Thyroid gland (tissue), 4 donors: Measurements from ENCODE around the gene FGF10.

Experiments
- POLR2A ChIP-seq, 2 donors: fragments of 450-650 bp; IDR thresholded peaks; one replicate each; pipeline ENCODE4 v1.6.1; 2017; ENCODE audit warnings: antibody characterized with exemption in 2 of 2, mild to moderate bottlenecking in 2 of 2, moderate library complexity in 1 of 2
- TF ChIP-seq, protein P1 (sequence below), 6 experiments: fragments of 200-600 bp in 3 of 6; fragments of 450-650 bp in 3 of 6; sonication (generic) in 3 of 6; IDR thresholded peaks; one replicate each; pipeline ENCODE4 v1.5.1; 2016 to 2019; ENCODE audit warnings: antibody characterized with exemption in 6 of 6, mild to moderate bottlenecking in 2 of 6, inconsistent platforms in 1 of 6, moderate library complexity in 1 of 6

DNA sequence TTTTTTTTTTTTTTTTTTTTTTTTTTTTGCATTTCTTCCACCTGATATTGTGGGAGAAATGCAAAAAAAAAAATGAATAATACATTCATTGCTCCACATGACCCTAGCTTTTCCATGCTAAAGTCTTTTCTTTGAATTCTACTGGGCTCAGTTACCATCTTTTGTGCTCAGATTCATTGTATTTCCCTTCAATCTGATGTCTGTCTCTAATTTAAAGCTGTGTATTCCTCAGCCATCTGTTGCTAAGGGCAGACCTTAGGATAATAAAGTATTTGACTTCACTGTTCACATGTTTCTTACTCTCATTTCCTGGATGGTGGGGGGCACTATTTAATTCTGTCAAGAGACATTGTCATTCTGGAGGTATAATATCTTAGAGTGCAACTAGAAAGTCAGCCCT is 123.5 kb downstream of the FGF10 start:
- TF ChIP-seq, protein P1, sequence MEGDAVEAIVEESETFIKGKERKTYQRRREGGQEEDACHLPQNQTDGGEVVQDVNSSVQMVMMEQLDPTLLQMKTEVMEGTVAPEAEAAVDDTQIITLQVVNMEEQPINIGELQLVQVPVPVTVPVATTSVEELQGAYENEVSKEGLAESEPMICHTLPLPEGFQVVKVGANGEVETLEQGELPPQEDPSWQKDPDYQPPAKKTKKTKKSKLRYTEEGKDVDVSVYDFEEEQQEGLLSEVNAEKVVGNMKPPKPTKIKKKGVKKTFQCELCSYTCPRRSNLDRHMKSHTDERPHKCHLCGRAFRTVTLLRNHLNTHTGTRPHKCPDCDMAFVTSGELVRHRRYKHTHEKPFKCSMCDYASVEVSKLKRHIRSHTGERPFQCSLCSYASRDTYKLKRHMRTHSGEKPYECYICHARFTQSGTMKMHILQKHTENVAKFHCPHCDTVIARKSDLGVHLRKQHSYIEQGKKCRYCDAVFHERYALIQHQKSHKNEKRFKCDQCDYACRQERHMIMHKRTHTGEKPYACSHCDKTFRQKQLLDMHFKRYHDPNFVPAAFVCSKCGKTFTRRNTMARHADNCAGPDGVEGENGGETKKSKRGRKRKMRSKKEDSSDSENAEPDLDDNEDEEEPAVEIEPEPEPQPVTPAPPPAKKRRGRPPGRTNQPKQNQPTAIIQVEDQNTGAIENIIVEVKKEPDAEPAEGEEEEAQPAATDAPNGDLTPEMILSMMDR (IDR thresholded peaks at IDR 0.05): no peak
- TF ChIP-seq POLR2A (IDR thresholded peaks at IDR 0.05): no peak
